ENCODE results near the gene DENR.
"Not testable (repeated sequence)": the region's sequence is repeated elsewhere in the genome, so short reads cannot be mapped to it uniquely, and the experiment has no call there.

The DENR gene

DNA sequence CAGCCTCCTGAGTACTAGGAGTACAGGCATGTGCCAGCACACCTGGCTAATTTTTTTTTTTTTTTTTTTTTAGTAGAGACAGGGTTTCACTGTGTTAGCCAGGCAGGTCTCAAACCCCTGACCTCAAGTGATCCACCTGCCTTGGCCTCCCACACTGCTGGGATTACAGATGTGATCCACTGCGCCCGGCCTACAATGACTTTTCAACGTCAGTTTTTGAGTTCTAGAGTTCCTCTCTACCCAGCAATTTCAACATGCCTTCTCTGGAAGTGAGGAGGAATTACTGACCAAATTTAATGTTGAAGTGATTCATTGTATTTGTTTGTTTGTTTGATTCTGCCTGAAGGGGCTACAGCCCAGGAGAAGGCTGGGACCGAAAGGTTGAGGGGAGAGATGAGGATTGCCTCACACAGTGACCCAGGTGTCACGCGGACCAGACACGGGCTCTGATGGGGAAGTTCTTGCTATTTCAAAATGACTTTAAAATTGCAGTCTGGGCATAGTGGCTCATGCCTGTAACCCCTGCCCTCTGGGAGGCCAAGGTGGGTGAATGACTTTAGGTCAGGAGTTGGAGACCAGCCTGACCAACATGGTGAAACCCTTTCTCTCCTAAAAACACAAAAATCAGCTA lies 8.6 kb upstream of the DENR start:
- no peak for DNase-seq (ENCODE audit: low read depth)

DNA sequence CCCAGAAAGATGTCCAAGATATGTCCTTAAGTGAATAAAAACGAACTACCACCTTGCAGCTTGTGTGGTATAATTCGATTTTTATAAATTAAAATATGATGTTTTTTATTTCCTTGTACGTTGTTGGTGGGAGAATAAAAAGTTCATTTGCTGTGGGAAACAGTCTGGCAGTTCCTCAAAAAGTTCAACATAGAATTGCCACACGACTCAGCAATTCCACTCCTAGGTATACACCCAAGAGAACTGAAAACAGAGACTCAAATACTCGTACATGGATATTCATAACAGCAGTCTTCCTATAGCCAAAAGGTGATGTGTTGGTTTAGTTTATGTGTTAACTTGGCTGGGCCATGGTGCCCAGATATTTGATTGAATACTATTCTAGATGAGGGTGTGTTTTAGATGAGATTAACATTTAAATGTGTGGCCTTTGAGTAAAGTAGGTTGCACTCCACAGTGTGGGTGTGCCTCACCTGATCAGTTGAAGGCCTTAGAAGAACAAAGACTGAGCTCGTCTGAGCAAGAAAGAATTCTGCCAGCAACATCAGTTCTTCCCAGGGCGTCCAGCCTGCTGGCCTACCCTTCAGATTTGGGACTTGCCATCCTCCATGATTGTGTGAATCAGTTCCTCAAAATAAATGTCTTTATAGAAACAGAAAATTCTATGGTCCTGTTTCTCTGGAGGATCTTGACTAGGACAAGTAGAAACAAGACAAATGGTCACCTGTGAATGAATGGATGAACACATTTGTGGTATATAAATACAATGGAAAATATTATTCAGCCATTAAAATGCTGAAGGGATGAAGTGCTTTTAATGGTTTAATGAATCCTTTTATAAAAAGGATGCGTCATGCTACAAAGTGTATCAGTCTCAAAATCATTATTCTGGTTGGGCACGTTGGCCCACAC lies 5.1 kb upstream of the DENR start:
- no peak for DNase-seq (ENCODE audit: low read depth)

- no peak for DNase-seq (ENCODE audit: low read depth)
Measured at GRCh38 chr12:122749569-122750332, 2.9 kb upstream of the DENR start.

DNA sequence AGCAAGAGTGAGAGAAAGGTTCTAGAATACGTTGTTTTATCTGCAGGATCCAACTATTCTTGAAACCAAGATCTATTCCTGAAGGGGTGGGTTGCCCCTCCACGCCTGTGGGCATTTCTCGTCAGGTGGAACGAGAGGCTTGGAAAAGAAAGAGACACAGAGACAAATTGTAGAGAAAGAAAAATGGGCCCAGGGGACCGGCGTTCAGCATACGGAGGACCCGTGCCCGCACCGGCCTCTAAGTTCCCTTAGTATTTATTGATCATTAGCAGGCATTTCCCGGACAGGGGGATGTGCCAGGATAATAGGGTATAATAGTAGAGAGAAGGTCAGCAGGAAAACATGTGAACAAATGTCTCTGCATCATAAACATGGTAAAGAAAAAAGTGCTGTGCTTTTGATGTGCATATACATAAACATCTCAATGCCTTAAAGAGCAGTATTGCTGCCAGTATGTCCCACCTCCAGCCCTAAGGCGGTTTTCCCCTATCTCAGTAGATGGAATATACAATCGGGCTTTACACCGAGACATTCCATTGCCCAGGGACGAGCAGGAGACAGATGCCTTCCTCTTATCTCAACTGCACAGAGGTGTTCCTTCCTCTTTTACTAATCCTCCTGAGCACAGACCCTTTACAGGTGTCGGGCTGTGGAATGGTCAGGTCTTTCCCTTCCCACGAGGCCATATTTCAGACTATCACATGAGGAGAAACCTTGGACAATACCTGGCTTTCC lies 1.7 kb upstream of the DENR start:
- not testable (repeated sequence) for DNase-seq (ENCODE audit: low read depth)

DNA sequence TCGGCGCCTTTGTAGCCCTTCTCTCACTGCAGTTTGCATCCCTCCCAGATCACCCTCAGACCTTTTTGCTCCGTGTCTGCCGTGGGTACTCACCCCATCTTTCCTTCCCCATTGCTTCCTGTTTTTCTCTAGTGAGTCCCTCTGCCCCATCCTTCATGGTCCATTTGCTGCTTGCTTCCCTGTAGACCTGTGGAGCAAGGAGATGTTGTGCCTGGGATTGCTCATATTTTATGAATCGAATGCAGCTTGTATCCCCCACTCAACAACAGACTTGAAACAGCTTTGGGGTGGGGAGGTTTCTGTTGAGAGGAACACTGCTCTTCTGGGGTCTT lies 661 bp downstream of the DENR start:
- DNase-seq (ENCODE audit: low read depth) = no peak

- no peak for DNase-seq (ENCODE audit: low read depth)
Measured at GRCh38 chr12:122754790-122755189, 2.2 kb downstream of the DENR start.

DNA sequence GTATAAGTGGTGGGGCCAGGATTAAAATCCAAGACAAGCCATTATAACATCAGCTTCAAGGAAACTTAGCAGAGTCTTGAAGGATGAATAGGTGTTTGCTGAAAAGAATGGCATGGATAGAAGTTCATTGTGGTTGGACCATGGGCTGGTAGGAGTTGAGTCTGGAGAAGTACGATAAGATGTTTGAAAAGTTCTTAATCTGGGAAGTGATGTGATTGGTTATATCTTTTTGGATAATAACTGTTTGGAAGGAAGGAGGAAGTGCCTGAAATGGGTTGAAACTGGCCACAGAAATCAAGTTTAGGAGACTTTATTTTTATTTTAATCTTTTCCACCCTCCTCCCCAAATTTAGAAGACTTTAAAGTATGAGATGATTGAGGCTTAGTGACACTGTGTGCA lies 4.9 kb downstream of the DENR start:
- DNase-seq (ENCODE audit: low read depth) = no peak

GRCh38 chr12:122785503-122785902 lies 32.9 kb downstream of the DENR start:
- DNase-seq (ENCODE audit: low read depth) = no peak

GRCh38 chr12:122788387-122788786 lies 35.8 kb downstream of the DENR start:
- peak; percentile 43 for DNase-seq (ENCODE audit: low read depth)

DNA sequence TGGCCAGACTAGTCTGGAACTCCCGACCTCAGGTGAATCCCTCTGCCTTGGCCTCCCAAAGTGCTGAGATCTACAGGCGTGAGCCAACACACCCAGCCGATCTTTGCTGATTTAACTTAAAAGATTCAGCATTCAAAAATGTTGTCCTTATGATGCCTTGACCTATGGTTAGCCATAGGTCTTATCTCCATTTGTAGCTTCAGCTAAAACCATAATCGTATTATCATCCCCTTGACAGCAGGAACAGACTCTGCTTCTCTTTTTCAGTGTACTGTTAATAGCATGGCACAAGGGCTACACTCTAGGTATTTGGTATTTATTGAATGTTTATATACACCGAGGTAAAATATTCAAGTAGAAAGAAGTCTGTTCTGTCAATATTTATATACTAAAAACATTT lies 37.0 kb downstream of the DENR start:
- DNase-seq (ENCODE audit: low read depth) = no peak

DNA sequence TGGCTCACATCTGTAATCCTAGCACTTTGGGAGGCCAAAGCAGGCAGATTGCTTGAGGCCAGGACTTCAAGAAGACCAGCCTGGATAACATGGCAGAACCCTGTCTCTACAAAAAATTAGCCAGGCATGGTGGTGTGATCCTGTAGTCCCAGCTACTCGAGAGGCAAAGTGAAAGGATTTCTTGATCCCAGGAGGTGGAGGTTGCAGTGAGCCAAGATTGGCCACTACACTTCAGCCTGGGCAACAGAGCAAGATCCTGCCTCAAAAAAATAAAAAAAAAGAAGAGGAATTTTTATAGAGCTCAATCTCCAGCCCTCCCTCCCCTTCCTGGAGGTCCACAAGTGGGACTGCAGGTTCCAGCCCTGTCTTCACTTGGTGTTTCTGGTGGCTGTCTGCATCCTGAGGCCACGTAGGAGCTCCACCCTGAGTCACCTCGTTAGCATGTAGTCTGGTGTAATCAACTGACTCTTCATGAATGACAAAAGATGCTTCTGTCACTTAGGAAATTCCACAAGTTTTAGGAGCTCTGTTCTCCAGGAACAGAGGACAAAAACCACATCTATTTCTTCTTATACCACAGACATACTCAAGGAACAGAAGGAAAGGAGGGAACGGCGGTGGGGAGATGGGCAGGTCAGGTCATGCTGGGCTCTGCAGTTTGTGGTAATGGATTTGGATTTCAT lies 37.9 kb downstream of the DENR start:
- DNase-seq (ENCODE audit: low read depth) = peak; percentile 2

GRCh38 chr12:122793685-122794106 lies 41.1 kb downstream of the DENR start:
- DNase-seq (ENCODE audit: low read depth) = peak; percentile 45

- no peak for DNase-seq (ENCODE audit: low read depth)
Measured at GRCh38 chr12:122795807-122796206, 43.2 kb downstream of the DENR start.

DNA sequence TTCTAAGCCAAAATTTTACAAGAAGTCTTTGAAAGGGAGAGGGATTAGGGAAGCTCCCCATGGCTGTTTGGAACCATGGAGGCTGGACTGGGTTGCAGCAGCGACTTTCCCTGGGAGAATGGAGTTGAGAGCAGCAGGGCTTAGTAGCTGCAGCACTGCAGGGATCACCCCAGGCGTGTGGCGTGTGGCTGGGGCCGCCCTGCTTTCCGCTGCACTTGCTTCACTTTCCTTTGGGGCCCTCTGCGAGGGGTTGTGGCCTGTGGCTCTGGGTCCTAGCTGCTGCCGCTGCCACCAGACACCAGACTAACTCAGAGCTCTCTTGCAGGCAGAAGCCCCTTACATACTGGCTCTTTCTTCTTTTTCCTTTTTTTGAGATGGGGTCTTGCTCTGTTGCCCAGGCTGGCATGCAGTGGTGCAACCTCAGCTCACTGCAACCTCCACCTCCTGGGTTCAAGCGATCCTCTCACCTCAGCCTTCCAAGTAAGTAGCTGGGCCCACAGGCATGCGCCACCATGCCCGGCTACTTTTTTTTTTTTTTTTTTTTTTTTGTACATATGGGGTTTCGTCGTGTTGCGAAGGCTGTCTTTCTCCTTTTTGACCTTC lies 47.1 kb downstream of the DENR start:
- DNase-seq (ENCODE audit: low read depth) = no peak

- no peak for DNase-seq (ENCODE audit: low read depth)
Measured at GRCh38 chr12:122803937-122804336, 51.3 kb downstream of the DENR start.

- DNase-seq (ENCODE audit: low read depth) = not testable (repeated sequence)
Measured at GRCh38 chr12:122804957-122805356, 52.3 kb downstream of the DENR start.

- no peak for DNase-seq (ENCODE audit: low read depth)
Measured at GRCh38 chr12:122807651-122808050, 55.0 kb downstream of the DENR start.

GRCh38 chr12:122811777-122812176 lies 59.2 kb downstream of the DENR start:
- peak; percentile 25 for DNase-seq (ENCODE audit: low read depth)

DNA sequence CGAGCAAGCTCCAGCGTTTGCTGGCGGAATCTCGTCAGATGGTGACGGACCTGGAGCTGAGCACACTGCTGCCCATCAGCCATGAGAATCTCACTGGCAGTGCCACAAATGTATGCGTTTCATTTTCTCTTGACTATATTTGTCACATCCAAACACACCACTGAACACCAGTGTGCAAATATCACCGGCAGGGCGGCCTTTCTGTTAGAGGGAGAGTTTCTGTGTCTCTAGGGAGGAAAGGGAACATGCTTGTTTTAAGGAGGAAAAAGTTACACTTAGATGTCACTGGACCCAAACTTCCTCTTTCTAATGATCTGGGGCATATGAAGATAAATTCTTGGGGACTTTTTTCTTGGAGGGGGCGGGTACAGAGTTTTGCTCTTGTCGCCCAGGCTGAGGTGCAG lies 60.7 kb downstream of the DENR start:
- DNase-seq (ENCODE audit: low read depth) = no peak

DNA sequence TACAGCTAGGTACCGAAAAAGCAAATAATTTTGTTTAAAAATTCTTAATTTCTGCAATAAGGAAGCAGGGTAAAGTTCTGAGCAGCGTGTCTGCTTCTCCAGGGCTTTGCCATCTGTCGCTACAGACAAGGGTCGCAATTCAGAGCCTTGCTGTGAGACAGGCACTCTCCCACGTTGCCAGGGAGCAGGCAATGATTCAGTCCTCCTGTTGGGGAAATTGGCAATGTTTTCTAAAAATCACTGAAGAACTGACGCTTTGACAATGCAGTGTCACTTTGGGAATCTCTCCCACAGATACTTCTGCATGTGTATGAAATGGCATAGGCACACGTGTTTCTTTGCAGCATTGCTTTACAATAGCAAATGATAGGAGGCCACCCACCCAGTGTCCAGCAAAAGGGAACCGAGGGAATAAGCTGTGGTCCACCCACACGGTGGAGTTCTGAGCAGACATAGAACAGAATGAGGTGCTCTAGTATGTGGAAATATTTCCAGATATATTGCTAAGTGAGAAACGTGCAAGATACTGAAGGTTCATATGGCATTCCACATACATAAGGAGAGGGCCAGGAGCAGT lies 66.7 kb downstream of the DENR start:
- DNase-seq (ENCODE audit: low read depth) = no peak

DNA sequence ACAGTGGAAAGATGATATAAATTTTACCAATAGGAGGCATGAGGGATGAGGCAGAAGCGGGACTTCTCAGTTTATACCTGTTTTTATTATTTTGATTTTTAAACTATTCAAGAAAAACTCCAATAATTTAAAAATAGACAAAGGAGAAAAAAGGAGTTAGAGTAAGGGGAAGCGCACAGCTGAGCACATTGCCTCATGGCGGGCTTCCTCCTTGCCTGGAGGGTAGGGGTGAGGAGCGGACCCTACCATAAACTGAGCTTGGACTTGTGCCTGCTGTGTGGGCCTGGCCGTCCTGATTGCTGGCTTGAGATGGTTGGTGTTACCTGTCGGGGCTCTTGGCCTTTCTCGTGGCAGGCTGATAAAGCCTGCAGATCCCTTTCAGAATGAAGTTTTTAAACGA lies 67.5 kb downstream of the DENR start:
- no peak for DNase-seq (ENCODE audit: low read depth)
